IPS DF 6.9 (cell line): ENCODE measurements around the gene CCDC57.
A peak's percentile ranks its signal among the peaks of the same experiment; 100 is the strongest.

Source experiments
- DNase-seq: peaks from one replicate; pipeline ENCODE4 v3.0.0-alpha.2; 2013; ENCODE audit warnings: low read depth, low spot score
- H3K27ac ChIP-seq: one replicate; pipeline ENCODE4 v1.5.1; 2013; ENCODE audit warnings: low read length, control low read depth
- H3K27me3 ChIP-seq: 2 replicates; pipeline ENCODE4 v1.6.1; 2013; ENCODE audit warnings: mild to moderate bottlenecking, low read length; ENCODE audit not compliant: control insufficient read depth, insufficient read depth
- H3K36me3 ChIP-seq: 2 replicates; pipeline ENCODE4 v1.6.1; 2013; ENCODE audit warnings: low read length; ENCODE audit not compliant: control insufficient read depth, insufficient read depth
- H3K4me1 ChIP-seq: 2 replicates; pipeline ENCODE4 v1.6.1; 2013; ENCODE audit warnings: low read length; ENCODE audit not compliant: control insufficient read depth, insufficient read depth
- H3K4me3 ChIP-seq: 2 replicates; pipeline ENCODE4 v1.5.1; 2013; ENCODE audit warnings: mild to moderate bottlenecking, low read length
- H3K9me3 ChIP-seq: 2 replicates; pipeline ENCODE4 v1.6.1; 2013; ENCODE audit warnings: low read length, inconsistent platforms; ENCODE audit not compliant: control insufficient read depth, insufficient read depth
- WGBS: extraction: QIAGEN DNeasy Blood & Tissue Kit; methylation state at CpG from one replicate; pipeline ENCODE4 v1.1.7; 2013; ENCODE audit warnings: mixed read lengths, missing lambda C conversion rate; ENCODE audit not compliant: insufficient read length, insufficient coverage; 5-methylcytosine and 5-hydroxymethylcytosine counted together

CCDC57 gene

DNA sequence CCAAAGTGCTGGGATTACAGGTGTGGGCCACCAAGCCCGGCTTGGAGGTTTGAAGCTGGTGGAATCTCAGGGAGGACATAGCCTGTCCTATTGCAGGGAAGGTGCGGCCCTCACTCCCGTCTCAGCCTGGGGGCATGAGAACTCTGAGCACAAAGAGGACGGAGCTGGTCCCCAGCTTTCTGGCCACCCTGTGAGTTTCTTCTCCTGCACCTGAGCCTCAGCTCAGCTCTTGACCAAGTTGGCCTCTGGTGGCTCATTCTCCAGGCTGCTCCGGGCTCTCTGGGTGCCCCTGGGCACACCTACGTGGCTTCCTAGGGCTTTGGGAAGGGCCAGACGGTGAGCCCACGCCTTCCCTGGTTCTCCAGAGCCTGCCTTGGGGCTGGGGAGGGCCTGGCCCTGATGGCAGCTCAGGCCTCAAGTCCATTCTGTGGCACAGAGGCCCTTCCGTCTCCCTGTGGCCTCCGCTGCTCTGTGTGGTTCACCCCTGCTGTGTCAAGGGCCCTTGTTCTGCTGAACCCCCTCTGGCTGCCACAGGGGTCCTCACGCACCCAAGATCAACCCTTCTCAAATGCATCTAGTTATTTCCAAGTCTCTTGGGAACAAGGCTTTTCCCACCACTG, 107.7 kb downstream of the CCDC57 start:
- no peak for DNase-seq
- Histone ChIP-seq H3K9me3 (no peaks in the 10 kb centered on the region), H3K4me1 (peaks cover 23% of the 10 kb centered on the region), H3K27ac (no peak overlapping the region), H3K4me3 (no peak overlapping the region), H3K27me3 (no peaks in the 10 kb centered on the region), H3K36me3 (peaks cover 3% of the 10 kb centered on the region; the same call in 1 of the 2 replicates)
- WGBS, result no CpG with 5 or more reads among the region's 11 CpGs

DNA sequence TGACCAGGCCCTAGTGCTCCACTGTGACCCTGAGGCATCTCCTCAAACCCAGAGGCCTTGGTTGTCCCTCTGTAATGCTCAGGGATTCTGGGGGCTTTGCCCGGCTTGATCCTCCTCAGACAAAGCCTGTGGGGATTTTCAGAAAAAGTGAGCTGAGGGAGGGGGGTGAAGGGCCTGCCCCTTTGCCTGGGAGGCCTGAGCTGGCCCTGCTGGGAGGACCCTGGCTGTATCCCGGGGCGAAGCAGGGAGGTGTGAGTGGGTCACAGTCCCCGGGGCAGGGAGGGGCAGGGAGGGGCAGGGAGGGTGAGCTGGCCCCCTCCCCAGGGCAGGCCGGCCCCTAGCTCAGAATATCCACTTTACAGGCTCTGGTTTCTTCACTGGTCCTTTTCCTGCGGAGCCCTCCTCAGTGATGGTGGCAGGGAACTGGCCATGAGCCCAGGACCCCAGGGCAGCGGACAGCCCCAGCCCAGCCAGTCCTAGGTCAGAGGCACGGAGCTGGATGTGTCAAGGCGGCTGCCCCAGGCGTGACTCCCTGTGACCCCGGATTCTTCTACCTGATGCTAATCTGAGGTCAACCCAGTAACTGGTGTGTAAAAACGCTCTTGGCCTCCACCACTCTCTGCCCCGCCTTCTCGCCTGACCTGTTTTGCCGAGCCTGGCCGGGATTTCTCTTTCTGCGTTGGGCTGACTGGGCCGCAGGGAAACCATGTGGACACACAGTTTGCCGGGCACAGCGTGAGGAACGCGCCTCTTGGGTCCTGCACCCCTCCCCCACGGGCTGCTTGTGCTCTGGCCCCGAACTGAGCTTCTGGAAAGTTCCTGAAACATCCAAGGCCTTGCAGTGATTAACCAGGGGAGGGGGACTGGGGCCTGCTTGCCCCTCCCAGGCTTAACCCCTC, 108.8 kb downstream of the CCDC57 start:
- Histone ChIP-seq H3K9me3 (no peaks in the 10 kb centered on the region), H3K27me3 (no peaks in the 10 kb centered on the region), H3K36me3 (peaks cover 3% of the 10 kb centered on the region; the same call in 1 of the 2 replicates), H3K27ac (no peak overlapping the region), H3K4me3 (no peak overlapping the region), H3K4me1 (peaks cover 23% of the 10 kb centered on the region)
- no CpG with 5 or more reads among the region's 24 CpGs for WGBS
- no peak for DNase-seq

DNA sequence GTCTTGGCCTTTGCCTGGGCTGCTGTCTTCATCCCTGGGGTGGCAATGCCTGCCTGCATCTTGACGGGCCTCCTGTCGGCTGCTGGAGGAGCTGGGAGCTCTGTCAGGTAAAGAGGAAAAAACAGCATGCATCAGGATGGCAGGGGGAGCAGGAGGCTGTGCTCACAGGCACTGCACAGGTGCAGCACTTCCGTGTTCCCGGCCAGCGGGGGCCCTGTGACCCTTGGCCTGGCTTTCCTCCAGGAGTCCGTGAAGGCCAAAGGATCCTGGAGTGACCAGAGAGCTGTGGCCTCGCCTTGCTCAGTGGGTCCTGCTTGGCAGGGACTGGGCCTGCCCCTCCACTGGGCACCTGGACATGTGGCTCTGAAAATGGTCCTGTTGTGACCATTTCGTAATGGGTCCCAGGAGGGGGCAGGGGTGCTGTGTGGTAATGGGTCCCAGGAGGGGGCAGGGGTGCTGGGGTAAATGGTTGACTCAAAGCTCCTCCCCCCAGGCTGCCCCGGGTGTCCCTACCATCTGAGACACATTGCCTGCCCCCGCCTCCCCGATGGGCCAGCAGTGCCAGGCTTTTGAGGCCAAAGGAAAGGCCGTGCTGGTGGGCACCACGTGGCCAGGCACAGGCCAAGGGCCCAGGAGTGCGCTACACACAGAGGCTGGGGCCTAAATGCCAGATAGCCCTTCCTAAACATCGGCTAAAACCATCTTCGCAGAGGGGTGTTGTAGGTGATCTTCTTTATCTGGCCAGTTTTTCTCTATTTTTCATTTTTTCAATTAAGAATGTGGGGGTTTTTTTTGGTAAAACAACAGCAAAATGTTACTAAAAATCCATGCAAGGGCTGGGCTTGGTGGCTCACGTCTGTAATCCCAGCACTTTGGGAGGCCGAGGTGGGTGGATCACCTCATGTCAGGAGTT, 110.6 kb downstream of the CCDC57 start:
- Histone ChIP-seq H3K27ac (no peak overlapping the region), H3K4me3 (no peak overlapping the region), H3K27me3 (no peaks in the 10 kb centered on the region), H3K9me3 (no peaks in the 10 kb centered on the region), H3K36me3 (no peaks in the 10 kb centered on the region; the same call in 1 of the 2 replicates), H3K4me1 (peaks cover 23% of the 10 kb centered on the region)
- no peak for DNase-seq
- no CpG with 5 or more reads among the region's 18 CpGs for WGBS

DNA sequence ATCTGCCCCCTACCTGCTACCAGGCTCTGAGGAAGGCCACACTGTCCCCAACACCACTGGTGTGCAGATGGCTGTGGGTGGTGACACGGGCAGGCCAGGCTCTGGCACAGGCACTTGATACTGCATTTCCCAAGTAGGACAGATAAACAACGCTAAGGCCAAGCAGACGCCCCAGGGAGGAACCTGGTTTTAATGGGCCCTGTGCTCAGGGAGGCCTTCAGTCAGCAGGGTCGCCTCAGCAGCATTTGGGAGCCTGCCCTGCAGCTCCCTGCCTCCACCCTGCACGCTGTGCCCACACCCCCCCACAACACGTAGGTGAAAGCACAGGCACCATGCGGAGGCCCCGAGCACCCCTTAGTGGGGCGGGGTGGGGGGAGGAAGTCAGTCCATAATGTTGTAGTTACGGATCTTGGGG, 111.3 kb downstream of the CCDC57 start:
- Histone ChIP-seq H3K4me1 (peaks cover 24% of the 10 kb centered on the region), H3K27me3 (no peaks in the 10 kb centered on the region), H3K9me3 (no peaks in the 10 kb centered on the region), H3K27ac (no peak overlapping the region), H3K4me3 (no peak overlapping the region), H3K36me3 (no peaks in the 10 kb centered on the region; the same call in 1 of the 2 replicates)
- no CpG with 5 or more reads among the region's 10 CpGs for whole genome bisulfite sequencing
- DNase-seq, result no peak

DNA sequence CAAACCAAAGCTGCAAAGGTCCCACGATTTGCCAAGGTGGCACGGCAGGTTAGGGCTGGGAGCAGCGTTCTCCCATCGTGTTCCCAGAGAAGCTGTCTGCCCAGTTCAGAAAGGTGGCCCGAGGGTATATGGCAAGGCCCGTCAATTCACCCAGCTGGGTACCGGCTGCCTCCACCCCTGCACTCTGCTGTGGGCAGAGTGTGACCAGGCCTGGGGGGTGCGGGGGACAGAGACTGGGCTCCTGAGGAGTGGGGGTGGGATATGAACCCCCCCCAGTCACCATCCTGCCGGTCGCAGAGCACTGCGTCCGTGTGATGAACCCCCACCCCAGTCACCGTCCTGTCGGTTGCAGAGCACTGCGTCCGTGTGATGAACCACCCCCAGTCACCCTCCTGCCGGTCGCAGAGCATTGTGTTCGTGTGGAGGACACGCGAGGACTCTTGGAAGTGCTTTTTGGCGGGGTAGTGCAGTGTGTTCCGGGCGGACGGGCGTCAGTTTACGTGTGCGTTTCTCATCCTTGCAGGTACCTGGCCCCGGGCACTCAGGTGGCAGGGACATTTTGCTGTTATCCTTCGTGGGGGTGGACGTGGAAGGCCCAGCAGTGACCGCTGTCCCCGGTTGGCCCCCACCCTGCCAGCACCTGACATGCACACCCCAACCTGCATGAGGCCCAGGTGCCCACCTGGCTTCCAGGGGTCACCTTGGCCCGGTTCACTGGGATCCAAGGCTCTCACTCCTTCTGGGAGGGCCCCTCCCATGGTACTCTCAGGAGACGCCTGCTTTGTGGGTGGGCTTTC, 111.9 kb downstream of the CCDC57 start:
- WGBS, result no CpG with 5 or more reads among the region's 35 CpGs
- peaks cover 24% of the 10 kb centered on the region for H3K4me1 ChIP-seq

DNA sequence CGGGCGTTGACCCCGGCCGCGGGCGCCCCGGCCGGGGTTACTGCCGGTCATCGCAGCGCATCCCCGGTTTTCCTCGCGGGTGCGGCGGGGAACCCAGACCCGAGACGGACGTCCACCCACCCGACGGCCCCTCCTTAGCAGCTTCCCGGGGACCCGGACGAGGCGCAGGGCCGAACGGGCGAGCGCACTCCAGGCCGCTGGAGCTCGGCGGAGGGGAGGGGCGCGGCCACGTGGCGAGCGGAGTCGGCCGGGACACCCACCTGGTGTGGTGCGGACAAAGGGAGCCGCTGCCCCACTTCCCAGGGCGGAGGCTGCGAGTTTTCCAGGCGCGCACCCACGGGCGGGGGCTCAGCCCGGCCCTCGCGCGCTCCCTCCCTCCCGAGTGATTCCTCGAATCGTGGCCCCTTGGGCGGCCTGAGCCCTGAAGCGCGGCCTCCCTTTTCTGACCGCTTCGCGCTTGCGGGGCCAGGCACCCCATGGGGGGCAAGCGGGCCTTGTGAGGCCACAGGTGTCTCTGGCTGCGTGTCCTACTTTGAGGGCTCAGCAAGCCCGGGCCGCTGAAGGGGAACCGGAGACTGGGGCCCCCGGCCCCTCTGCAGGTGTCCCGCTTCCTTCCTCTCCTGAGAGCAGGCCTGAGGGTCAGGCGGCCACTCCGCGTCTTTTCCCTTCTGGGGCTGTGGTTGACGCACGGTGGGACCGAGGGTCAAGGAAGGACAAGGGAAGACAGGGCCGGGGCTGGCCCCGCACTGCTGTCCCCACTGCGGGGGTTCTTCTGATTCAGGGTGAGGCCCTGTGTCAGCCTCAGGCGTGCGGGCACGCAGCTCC, 113.5 kb downstream of the CCDC57 start:
- H3K4me3 ChIP-seq, result peak overlapping the region; percentile 78
- no peaks in the 10 kb centered on the region for H3K27me3 ChIP-seq
- peaks cover 16% of the 10 kb centered on the region for H3K36me3 ChIP-seq
- no CpG with 5 or more reads among the region's 80 CpGs for WGBS
- peaks cover 21% of the 10 kb centered on the region for H3K4me1 ChIP-seq
- no peak overlapping the region for H3K27ac ChIP-seq
- no peaks in the 10 kb centered on the region for H3K9me3 ChIP-seq
- no peak for DNase-seq

More for the DNA sequence above, 111.9 kb downstream of the CCDC57 start:
- H3K4me3 ChIP-seq, result no peak overlapping the region
- no peak for DNase-seq
- H3K27me3 ChIP-seq, result no peaks in the 10 kb centered on the region
- H3K36me3 ChIP-seq, result peaks cover 5% of the 10 kb centered on the region
- H3K27ac ChIP-seq, result no peak overlapping the region
- H3K9me3 ChIP-seq, result no peaks in the 10 kb centered on the region

DNA sequence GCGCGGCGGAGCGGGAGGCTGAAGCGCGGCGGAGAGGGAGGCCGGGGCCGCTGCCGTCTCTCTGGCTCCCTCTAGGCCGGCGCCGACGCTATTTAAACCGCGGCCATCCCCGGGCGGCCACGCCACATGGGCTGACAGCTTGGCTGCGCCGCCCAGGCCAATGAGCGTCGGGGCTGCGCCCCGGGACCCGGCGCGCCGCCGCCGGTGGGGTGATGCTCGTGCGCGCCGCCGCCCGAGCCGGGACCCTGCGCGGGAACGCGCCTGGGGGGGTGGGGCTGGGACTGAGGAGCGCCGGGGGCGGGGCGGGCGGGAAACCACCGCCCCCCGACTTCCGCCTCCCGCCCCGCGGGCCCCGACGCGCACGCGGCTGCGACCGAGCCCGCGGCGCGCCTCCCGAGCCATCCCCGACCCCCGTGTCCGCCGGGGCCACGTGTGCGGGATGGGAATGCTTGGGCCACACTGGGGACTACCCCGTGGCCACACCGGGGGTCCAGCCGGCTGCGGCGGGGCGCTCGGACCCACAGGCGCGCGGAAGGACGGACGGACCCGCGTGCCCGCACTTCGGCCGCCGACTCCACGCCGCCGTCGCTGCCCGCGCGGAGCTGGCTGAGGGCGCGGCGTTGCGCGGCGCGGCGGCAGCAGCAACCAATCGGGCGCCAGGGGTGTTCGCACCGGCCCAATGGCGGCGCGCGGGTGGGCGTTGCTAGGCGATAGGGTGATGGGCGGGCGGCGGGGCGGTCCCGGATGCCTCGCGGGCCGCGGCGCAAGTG, 114.3 kb downstream of the CCDC57 start, which contains the start of gene FASN:
TSS of gene FASN (minus strand) at position 68 of the 770 bp plus-strand sequence. CDS start 1,791 bp downstream, outside the sequence.
- no peaks in the 10 kb centered on the region for H3K27me3 ChIP-seq
- no peak within 1 kb of the TSS for H3K27ac ChIP-seq
- H3K4me3 ChIP-seq, result peak within 1 kb of the TSS; percentile 78
- WGBS, result no CpG with 5 or more reads among the region's 124 CpGs
- H3K9me3 ChIP-seq, result no peaks in the 10 kb centered on the region
- peaks cover 20% of the 10 kb centered on the region for H3K4me1 ChIP-seq
- DNase-seq, result peak; percentile 76
- peaks cover 24% of the 10 kb centered on the region for H3K36me3 ChIP-seq

DNA sequence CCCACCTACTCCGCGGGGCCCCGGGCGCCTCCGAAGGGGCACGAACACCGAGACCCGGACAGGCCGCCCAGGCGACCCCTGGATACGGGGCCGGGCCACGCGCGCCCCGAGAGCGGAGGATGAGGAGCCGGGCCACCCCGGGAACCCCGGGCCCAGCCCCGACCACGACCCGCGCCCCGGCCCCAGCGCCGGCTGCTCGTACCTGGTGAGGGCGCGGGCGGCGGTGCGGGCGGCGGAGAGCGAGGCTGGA, 114.8 kb downstream of the CCDC57 start:
- H3K4me3 ChIP-seq, result peak overlapping the region; percentile 78

More for the DNA sequence above, 114.8 kb downstream of the CCDC57 start:
- Histone ChIP-seq H3K4me1 (peaks cover 17% of the 10 kb centered on the region), H3K27ac (no peak overlapping the region), H3K36me3 (peaks cover 29% of the 10 kb centered on the region), H3K27me3 (no peaks in the 10 kb centered on the region), H3K9me3 (no peaks in the 10 kb centered on the region)
- no peak for DNase-seq
- WGBS, result no CpG with 5 or more reads among the region's 36 CpGs
